RWPE1 (cell line): ENCODE results near the gene PIK3CD.

Experiments used
- CTCF ChIA-PET: fragments of 350-600 bp; sonication (Branson Sonifier 250); formaldehyde crosslinking; extraction: SDS; loops from one replicate; lab custom pipeline; 2021; lab: Yijun Ruan, JAX
- POLR2A ChIA-PET: fragments of 400-600 bp; formaldehyde crosslinking; extraction: SDS; loops from one replicate; lab custom pipeline; 2020; ENCODE audit warnings: antibody characterized with exemption; ENCODE audit not compliant: low non-redundant PET; lab: Yijun Ruan, JAX
- DNase-seq: peaks from one replicate; pipeline ENCODE4 v3.0.0; 2012; ENCODE audit warnings: low spot score
- H3K27ac ChIP-seq: fragments of 450-650 bp; 2 replicates; pipeline ENCODE4 v1.5.1; 2017
- CTCF ChIP-seq: fragments of 450-650 bp; conservative IDR thresholded peaks from 2 replicates; pipeline ENCODE4 v1.5.1; 2017; ENCODE audit warnings: low read depth, mild to moderate bottlenecking

PIK3CD gene

DNA sequence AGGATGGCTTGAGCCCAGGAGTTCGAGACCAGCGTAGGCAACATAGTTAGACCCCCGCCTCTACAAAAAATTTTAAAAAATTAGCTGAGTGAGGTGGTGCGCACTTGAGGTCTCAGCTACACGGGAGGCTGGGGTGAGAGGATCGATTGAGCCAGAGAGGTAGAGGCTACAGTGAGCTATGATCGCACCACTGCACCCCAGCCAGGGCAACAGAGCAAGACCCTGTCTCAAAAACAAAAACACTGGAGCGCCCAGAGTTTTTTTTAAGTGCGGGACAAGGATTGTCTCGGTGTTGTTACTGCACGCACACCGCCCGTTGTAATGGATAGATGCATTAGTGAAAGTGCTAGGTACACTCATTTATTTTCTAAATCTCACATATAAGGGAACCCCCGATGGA is 37.1 kb downstream of the PIK3CD start:
- H3K27ac ChIP-seq = peak overlapping the region; percentile 80

DNA sequence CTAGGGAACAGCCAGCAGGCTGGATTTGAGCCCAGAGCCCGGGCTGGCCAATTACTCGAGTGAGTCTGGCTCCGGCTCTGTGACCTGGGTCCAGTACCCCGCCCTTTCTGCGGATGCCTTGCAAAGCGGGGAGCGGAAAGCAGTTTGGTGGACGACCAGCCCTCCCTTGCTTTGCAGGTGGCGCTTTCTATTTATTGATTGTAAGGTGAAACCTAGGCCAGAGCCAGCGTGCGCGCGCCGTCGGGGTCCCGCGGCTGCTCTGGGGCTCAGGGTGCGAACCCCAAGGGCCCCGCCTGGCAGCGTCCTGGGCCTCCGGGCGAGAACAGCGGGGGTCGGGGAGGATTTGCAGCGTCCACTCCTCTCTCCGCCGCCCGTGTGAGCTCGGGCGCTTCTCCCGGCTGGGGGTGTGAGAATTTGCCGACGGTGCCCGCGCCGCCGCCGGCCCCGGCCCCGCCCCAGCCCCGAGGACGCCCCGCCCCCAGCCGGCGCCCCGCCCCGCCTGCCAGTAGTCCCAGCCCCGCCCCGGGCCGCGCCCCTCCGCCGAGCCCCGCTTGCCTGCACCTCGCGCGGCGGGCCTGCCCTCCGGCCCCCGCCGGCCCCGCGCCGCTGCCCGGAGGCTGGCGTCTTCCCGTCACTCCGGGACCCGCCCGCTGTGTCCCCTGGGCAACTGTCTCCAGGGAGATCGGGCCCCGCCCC is 37.6 kb downstream of the PIK3CD start:
- peak; percentile 82 for DNase-seq
- ChIA-PET CTCF (interaction anchor here (0.5 to 1.4 kb wide), 3 partner anchors 63 to 276 kb away, joined by 3 to 5 read pairs (median 4); no protein-coding TSS in a partner anchor), POLR2A (no interaction called here)
- peak overlapping the region; percentile 80 for H3K27ac ChIP-seq
- no peak for TF ChIP-seq CTCF

More for the DNA sequence above, 37.1 kb downstream of the PIK3CD start:
- POLR2A ChIA-PET = no interaction called here
- no peak for DNase-seq
- CTCF ChIA-PET = interaction anchor here (0.5 to 1.4 kb wide), 3 partner anchors 62 to 276 kb away, joined by 3 to 5 read pairs (median 4); no protein-coding TSS in a partner anchor
- no peak for TF ChIP-seq CTCF

DNA sequence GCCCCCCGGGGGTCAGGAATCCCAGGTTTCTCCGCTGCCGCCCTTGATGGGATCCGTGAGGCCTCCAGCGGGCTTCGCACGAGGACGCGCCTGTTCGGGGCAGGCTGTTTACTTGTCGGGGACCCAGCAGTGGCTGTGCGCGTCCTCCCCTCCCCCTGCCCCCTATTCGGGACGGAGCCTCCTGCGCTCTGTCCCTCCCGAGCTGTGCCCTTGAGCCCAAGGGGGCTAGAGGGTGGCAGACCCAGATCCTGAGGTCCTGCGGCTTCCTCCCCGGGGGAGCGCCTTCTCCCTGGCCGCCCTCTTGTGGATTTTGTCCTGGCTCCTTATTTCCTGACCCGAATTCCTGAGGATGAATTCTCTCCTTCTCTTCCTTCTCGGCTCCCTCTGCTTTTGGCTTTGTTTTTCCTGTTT is 38.4 kb downstream of the PIK3CD start:
- CTCF ChIA-PET = no interaction called here
- POLR2A ChIA-PET = no interaction called here
- peak overlapping the region; percentile 80 for H3K27ac ChIP-seq
- 0 out of 2 replicates have a peak, but pooled peaks have one; percentile 25 for TF ChIP-seq CTCF
- DNase-seq = no peak

DNA sequence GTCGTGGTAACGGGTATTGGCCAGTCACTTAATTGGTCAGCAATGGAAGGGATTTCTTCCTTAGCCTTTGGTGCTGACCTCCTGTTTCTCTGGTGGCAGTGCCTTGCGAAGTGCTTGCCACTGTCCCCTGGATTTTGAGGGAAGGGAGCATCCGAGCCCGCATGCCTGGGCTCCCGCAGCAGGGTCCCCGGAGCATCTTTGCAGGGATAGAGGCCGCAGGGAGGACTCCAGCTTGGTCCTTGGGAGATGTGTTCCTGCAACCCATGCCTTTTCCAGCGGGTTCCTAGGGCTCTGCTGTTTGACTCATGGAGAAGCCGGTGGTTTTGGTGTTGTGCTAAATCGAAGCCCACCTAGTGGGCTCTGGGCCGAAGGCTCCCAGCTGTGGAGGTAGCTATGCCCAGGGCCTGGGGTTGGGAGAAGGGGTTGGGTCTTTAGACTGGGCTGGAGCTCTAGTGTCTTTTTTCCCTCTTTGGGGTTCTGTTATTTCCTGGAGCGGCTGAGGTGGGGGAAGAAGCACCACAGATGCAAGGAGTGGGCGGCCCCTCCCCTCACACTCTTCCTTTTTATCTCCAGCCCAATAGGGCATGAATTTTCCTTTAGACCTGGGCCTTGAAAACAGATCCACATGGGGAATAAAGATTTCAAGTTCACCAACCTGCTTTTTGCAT is 39.0 kb downstream of the PIK3CD start:
- DNase-seq = no peak
- H3K27ac ChIP-seq = peak overlapping the region; percentile 80
- ChIA-PET POLR2A (no interaction called here), CTCF (interaction anchor here (0.6 to 1.2 kb wide), 4 partner anchors 36 to 457 kb away, joined by 3 to 4 read pairs (median 3); no protein-coding TSS in a partner anchor)
- TF ChIP-seq CTCF = no peak

DNA sequence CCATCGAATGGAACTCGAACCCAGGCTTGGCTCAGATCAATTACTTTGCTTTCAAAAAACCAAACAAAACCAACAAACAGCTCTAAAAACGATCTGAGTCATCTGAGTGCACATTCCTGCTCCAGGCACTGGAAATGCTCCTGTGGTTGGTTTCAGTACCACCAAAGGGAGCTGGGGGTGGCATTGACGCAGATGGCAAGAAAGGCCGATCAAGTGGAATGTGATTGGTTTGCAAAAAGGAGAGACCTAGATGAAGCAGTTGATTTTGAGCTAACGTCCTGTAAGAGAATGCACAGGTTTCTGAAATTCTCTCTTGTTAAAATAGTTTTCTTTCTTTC is 39.5 kb downstream of the PIK3CD start:
- DNase-seq = no peak
- ChIA-PET POLR2A (no interaction called here), CTCF (interaction anchor here (0.6 to 1.2 kb wide), 5 partner anchors 35 to 458 kb away, joined by 3 to 4 read pairs (median 3); no protein-coding TSS in a partner anchor)
- no peak for TF ChIP-seq CTCF
- H3K27ac ChIP-seq = no peak overlapping the region

GRCh38 chr1:9691691-9692090 is 40.2 kb downstream of the PIK3CD start:
- ChIA-PET POLR2A (no interaction called here), CTCF (interaction anchor here (0.6 to 1.2 kb wide), 3 partner anchors 33 to 65 kb away, joined by 3 to 4 read pairs (median 3); no protein-coding TSS in a partner anchor)
- no peak overlapping the region for H3K27ac ChIP-seq
- no peak for TF ChIP-seq CTCF
- no peak for DNase-seq
